Motor neuron (in vitro differentiated cells): ENCODE measurements around the gene MST1R. TPM values are rescaled to one million over a fixed set of nuclear protein-coding genes. Genes with fewer than 3 reads are reported as not detected.
A peak's percentile ranks its signal among the peaks of the same experiment; 100 is the strongest.
"Not testable (repeated sequence)": the region's sequence is repeated elsewhere in the genome, so short reads cannot be mapped to it uniquely, and the experiment has no call there.

ENCODE experiments used
- ATAC-seq, 8 experiments: fragments of 200-7000 bp; cut with Tn5 transposase; replicated peaks in 6 of 8; 2 replicates each; pipeline ENCODE4 v1.8.0; 2021; ENCODE audit warnings: mild to moderate bottlenecking in 8 of 8, moderate library complexity in 8 of 8
- H3K27ac ChIP-seq, 2 donors: fragments of 250-450 bp; sonication (Bioruptor Pico); 2 replicates each; pipeline ENCODE4 v1.9.0; 2021; ENCODE audit warnings: antibody characterized with exemption in 2 of 2, mild to moderate bottlenecking in 2 of 2, moderate library complexity in 1 of 2
- H3K4me1 ChIP-seq, 2 donors: fragments of 250-450 bp; sonication (Bioruptor Pico); replicated peaks in 1 of 2; 2 replicates each; pipeline ENCODE4 v1.6.1; 2021; ENCODE audit warnings: antibody characterized with exemption in 2 of 2, mild to moderate bottlenecking in 2 of 2, moderate library complexity in 1 of 2
- H3K4me3 ChIP-seq, 5 donors: fragments of 250-450 bp; sonication (Bioruptor Pico); 2 replicates each; pipeline ENCODE4 v1.9.0; 2021; ENCODE audit warnings: antibody characterized with exemption in 5 of 5, mild to moderate bottlenecking in 5 of 5, moderate library complexity in 4 of 5
- WGBS, 10 experiments: fragments of 450-650 bp; shearing (Covaris generic); methylation state at CpG; one replicate each; pipeline ENCODE4 v1.0.0; 2022; 5-methylcytosine and 5-hydroxymethylcytosine counted together
- in situ Hi-C, 9 experiments: fragments of 400-800 bp; cut with MboI; loops; one replicate each; pipeline ENCODE4 v1.15.0; 2021; ENCODE audit warnings: low sequenced_read_pairs in 9 of 9, low pct_unique_long_range_greater_than_20kb in 2 of 9; ENCODE audit not compliant: unreplicated experiment in 9 of 9
- total RNA-seq, 8 experiments: library from RNA; unstranded; fragments of 300-600 nt; gene quantifications; 2 replicates each; pipeline versions ENCODE4 v1.2.3 to v1.2.4, GENCODE V29; 2022

The MST1R gene
- total RNA-seq, 8 experiments from 2014 or later: 0.27 to 1.3 (median 0.56) TPM

DNA sequence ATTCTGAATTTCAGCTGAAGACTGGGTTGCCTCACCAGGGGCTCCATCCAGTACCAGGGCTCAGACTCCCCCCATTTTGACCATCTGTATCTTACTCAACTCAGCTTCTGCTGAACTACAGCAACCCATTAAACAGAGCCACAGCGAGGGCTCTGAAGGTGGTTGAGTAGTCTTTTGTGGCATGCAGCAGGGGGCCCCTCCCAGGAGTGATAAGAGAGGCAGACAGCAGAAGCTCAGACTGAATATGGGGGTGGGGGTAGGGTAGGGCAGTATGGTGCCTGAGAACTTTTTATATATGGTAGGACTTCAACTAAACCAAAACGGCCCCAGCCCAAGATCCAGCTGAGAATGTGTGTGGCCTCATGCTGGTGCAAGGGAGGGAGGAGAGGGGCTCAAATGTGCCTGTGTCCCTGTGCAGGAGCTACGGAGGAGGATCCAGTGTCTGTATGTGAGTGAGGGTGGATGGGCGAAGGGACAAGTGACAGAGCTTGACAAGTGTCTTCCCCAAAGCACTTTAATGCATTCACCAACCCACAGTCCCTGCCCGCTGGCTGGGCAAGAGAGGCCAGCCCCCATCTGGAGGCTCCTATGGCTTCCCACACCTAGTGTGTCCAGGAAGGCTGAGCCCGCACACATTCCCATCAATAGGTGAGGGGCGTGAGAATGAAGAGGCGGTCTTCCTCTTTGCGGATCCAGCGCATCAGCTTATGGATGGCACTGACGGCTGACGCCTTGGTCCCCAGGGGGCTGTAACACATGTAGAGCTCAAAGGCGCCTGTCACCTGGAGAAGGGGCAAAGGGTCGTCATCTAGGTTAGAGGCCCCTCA, 4.9 kb upstream of the MST1R start:
- in situ Hi-C loops: loop anchor here in 1 of 9 experiments (25.0 kb wide), 1 partner anchor 96 kb away; the partner anchor contains the start of genes INKA1 and UBA7
- Histone ChIP-seq H3K4me3 (no peak overlapping the region), H3K4me1 (peaks cover 0 to 8% of the 10 kb centered on the region in 2 donors), H3K27ac (no peak overlapping the region)
- WGBS, 10 experiments: 20 to 100% (median 80%) methylated on average over 1 to 5 of the region's 14 CpGs; no CpG with 5 or more reads in 5 of the 10 experiments
- ATAC-seq: no peak

DNA sequence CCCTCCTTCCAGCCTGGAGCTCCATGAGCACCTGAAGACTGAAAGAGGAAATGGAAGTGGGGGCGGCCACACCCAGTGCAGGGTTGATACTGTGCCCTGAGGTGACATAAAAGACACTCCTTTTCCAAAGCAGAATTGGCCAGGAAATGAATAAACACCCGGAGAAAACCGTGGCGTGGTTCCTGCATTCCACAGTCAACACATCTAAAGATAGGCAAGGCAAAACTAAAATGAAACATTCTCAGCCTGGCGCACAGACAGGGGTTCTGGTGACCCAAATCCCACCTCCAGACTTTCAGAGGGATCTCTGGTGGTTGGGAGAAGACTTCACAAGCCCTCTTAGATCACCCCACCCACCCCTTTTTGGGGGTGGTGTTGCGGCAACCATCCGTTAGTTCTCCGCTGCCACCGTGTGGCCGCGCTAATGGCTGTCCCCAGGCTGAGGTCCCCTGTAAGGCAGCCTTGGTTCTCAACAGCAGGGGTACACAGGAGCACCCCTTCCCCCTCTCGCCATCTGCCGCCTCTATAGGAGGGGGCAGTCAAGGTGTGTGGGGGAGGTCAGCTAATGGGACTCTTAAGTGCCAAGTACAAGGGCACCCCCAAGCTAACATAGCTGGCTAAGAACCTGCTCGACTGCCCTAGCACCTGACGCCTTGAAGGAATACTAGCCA, 2.5 kb upstream of the MST1R start:
- Histone ChIP-seq H3K4me1 (peaks cover 0 to 8% of the 10 kb centered on the region in 2 donors), H3K4me3 (no peak overlapping the region), H3K27ac (no peak overlapping the region)
- 5 to 93% (median 46%) methylated on average over 1 to 6 of the region's 15 CpGs; no CpG with 5 or more reads in 5 of the 10 experiments for WGBS, 10 experiments
- peak; percentile 62 to 79 (median 72) for ATAC-seq
- in situ Hi-C loops: loop anchor here in 1 of 9 experiments (25.0 kb wide), 1 partner anchor 94 kb away; the partner anchor contains the start of genes INKA1 and UBA7

DNA sequence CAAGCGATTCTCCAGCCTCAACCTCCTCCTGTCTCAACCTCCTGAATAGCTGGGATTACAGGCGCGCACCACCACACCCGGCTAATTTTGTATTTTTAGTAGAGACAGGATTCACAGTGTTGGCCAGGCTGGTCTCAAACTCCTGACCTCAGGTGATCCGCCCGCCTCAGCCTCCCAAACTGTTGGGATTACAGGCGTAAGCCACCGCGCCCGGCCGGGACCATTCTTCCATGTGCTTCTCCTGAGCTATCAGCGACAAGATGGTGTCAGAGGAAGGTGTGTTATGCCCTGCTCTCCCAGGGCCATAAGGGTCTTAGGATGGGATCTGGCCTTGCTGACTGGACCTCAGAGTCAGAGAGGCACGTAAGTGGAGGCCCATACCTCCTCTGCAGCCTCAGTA, 775 bp upstream of the MST1R start:
- H3K27ac ChIP-seq, H3K4me1 ChIP-seq, ATAC-seq, H3K4me3 ChIP-seq: not testable (repeated sequence)
- in situ Hi-C loops: loop anchor here in 1 of 9 experiments (25.0 kb wide), 1 partner anchor 92 kb away; the partner anchor contains the start of genes INKA1 and UBA7
- 60 to 100% (median 95%) methylated on average over 1 to 11 of the region's 13 CpGs; no CpG with 5 or more reads in 1 of the 10 experiments for WGBS, 10 experiments

DNA sequence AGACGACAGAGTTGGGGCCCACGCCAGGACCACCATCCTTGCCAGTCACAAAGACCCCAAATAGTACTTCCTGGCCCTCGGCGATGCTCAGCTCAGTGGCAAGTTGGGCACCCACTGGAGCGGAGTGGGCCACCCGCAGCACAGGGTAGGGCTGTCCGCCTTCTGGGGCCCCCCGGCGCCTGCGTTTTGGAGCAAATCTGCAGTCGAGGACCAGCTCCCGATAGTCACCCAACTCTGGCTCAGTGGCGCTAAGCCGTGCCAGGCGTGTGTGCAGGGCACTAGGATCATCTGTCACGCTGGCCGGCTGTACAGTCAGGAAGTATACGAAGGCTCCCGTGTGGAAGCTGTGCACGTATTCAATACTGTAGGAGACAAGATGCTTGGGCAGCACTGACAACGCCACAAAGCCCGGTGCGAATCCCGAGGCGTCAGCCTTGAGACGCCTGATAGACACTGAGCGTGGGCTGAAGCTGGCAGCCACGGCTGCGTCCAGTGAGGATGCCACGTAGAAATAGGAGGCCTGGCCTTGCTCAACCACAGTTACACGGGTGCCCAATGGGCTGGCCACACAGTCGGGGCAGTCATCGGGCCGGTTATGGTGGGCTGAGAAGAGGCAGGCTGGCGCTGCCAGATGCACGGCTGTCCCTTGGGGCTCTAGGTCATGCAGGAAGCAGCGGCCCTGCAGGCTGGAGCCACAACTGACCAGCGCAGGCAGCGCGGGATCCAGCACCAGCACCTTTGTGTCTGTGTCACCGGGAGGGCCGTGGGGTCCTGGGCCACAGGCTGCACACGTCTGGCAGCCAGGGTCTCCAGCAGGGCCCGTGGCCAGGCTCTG, 945 bp downstream of the MST1R start:
- Histone ChIP-seq H3K27ac (no peak overlapping the region), H3K4me3 (no peak overlapping the region), H3K4me1 (peaks cover 0 to 8% of the 10 kb centered on the region in 2 donors)
- in situ Hi-C loops: loop anchor here in 1 of 9 experiments (25.0 kb wide), 1 partner anchor 90 kb away; the partner anchor contains the start of genes INKA1 and UBA7
- no peak for ATAC-seq
- WGBS, 10 experiments: 84 to 100% (median 92%) methylated on average over 2 to 20 of the region's 44 CpGs; no CpG with 5 or more reads in 5 of the 10 experiments

DNA sequence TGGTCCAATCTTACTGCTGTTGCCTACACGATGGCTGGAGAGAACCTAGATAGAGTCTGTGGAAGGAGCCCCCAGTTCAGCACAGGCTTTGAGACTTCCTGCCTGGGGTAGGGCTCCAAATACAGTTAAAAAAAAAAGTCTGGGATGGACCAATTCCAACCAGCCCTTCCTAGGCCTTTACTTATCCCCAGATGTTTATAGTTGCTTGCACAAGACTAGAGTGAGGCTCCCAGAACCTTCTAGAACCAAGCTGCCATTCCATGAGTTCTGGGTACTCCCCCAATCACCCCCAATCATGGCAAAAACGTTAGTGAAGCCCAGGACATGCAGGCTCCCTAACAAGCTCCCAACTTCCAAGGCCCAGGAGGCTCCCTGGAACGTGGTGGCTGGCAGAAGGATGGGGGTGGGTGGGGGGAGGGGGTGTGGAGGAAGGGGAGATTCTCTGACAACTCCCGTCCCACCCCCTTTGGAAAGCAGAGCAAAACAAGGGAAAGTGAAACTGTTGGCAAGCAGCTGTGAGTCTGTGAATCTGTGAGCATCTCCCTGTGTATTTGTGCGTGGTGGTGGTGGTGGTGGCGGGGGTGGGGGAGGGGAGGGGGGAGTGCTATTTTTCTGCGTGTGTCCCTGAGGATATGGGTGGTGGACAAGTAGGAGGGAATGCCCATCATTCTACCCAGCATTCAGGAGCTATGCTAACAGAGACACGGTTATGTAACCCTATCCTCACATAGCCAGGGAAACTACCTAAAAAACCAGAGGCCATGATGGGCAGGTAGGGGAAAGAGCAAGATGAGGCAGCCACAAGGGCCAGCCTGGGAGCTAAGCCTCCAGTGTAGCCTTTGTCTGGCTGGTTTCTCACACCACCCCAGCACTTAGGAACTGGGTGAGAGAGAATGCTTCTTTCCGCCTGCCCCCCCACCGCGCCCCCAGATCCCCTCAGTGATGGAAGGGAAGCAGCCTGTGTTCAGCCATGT, 2.0 kb downstream of the MST1R start:
- Histone ChIP-seq H3K4me1 (peaks cover 0 to 8% of the 10 kb centered on the region in 2 donors), H3K4me3 (no peak overlapping the region), H3K27ac (no peak overlapping the region)
- in situ Hi-C loops: loop anchor here in 1 of 9 experiments (25.0 kb wide), 1 partner anchor 89 kb away; the partner anchor contains the start of genes INKA1 and UBA7
- no peak for ATAC-seq
- 30 to 100% (median 70%) methylated on average over 1 to 4 of the region's 11 CpGs; no CpG with 5 or more reads in 5 of the 10 experiments for WGBS, 10 experiments

DNA sequence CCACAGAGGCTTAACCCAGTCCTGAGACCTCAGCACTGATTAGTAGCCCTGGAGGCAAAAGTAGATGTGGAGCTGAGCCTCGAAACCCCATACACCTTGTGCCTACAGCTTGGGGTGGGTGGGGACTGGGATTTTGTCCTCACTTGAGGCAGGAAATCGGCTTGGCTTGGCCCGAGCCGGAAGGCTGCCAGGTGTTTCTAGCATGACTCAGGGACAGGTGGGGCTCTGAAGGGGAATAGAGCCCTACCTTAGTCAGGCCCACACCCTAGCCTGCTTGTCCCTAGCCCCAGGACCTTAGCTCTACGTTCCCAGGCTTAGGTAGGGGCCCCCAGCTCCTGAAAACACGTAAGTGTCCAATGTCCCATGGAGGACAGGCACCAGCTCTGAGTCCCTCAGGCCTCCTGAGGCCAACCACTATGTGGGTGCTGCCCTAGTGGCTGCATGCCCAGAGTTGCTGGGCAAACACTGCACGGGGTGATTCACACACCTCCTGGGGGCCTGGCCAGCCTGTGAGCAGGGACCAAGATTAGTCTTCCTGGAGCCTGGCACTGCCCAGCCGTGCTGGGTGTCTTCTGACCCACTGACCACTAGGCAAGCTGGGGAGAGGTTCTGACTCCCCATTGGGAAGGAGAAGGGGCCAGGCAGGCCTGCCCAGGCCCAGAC, 3.1 kb downstream of the MST1R start:
- Histone ChIP-seq H3K4me1 (peaks cover 0 to 5% of the 10 kb centered on the region in 2 donors), H3K4me3 (no peak overlapping the region), H3K27ac (no peak overlapping the region)
- ATAC-seq: peak in 2 of 8 experiments; percentile 10 to 29
- in situ Hi-C loops: loop anchor here in 1 of 9 experiments (25.0 kb wide), 1 partner anchor 88 kb away; the partner anchor contains the start of genes INKA1 and UBA7
- WGBS, 10 experiments: 100% methylated on average over 1 of the region's 8 CpGs; no CpG with 5 or more reads in 9 of the 10 experiments

DNA sequence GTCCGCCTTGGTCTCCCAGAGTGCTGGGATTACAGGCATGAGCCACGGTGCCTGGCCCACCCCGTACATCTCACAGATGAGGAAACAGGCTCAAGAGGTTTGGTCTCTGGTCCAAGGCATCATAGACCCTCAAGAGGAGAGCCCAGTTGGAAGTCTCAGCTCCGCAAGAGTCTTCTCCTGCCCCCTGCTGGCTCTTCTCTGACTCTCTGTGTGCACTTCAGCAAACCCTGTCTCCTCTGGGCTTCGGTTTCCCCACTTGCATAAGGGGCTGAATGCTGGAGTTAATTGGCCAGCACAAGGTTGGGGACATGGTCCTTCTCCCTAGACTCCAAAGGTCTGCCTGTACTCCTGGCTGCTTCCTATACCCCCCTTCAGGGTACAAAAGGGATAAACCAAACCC, 3.9 kb downstream of the MST1R start:
- in situ Hi-C loops: loop anchor here in 1 of 9 experiments (25.0 kb wide), 1 partner anchor 88 kb away; the partner anchor contains the start of genes INKA1 and UBA7

DNA sequence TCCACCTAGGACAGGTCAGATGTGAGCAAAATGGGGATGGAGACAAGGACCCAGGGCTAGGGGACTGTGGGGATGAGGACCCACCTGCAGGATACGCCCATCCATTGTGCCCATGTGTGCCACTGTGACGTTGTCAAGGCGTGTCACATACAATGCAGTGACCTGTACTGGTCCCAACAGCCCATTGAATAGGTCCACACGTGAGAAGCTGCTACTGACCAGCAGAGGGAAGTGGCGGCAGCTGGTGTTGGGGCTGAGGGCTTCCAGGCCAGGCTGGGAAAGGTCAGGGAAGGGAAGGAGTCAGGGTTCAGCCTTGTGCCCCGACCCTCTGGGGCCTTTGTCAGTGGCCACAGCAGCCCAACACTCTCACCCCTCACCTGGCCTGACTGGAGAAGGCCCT, 4.7 kb downstream of the MST1R start:
- no peak overlapping the region for H3K4me3 ChIP-seq
- 20 to 82% (median 31%) methylated on average over 1 to 4 of the region's 6 CpGs; no CpG with 5 or more reads in 6 of the 10 experiments for WGBS, 10 experiments
- H3K4me1 ChIP-seq: peaks cover 0 to 5% of the 10 kb centered on the region in 2 donors
- in situ Hi-C loops: no loop called here
- ATAC-seq: no peak
- H3K27ac ChIP-seq: no peak overlapping the region

More for the DNA sequence above, 3.9 kb downstream of the MST1R start:
- no peak overlapping the region for H3K4me3 ChIP-seq
- ATAC-seq: peak in 1 of 8 experiments; percentile 43
- WGBS, 10 experiments: 20 to 80% (median 53%) methylated on average over 1 to 5 of the region's 5 CpGs; no CpG with 5 or more reads in 5 of the 10 experiments
- H3K4me1 ChIP-seq: peaks cover 0 to 5% of the 10 kb centered on the region in 2 donors
- H3K27ac ChIP-seq: no peak overlapping the region

DNA sequence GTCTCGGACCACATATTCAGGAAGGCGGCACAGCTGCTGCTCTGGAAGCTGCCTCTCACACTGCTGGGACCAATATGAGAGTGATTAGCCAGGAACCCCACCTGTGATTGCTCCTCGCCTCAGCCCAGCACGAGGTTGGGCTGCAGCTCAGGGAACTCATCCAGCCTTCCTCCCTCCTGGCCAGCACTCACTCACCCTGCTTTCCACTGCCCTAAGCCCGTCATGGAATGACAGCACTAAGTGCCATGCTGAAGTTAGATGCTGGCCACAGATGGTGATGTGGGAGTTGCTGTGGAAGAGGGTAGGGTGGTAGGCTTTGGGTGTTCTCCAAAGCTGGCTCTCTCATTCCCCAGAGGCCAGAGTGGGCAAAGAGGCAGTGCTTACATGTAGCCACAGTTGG, 7.3 kb downstream of the MST1R start:
- no peak overlapping the region for H3K27ac ChIP-seq
- H3K4me3 ChIP-seq: no peak overlapping the region
- no peak for ATAC-seq
- H3K4me1 ChIP-seq: no peaks in the 10 kb centered on the region
- 20% methylated on average over 1 to 2 of the region's 5 CpGs; no CpG with 5 or more reads in 8 of the 10 experiments for WGBS, 10 experiments
- in situ Hi-C loops: no loop called here

DNA sequence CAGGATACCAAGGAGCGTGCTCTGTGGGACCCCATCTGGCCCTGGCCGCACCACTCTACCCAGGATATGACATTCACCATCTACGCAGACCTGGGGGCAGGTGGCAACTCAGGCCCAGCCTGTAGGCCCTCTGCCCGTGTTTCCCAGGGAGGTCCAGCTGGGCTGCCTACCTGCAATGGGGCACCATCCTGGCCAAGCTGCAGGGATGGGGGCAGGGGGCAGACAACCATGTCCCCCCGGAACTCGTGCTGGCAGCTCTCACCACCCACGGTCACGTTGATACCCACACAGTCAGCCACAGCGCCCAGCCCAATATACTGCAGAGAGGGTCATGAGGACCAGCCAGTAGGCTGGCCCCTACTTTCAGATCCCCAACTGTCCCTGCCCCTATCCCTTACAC, 7.9 kb downstream of the MST1R start:
- no peak for ATAC-seq
- in situ Hi-C loops: no loop called here
- H3K4me3 ChIP-seq: no peak overlapping the region
- WGBS, 10 experiments: 20 to 100% methylated on average over 1 of the region's 9 CpGs; no CpG with 5 or more reads in 8 of the 10 experiments
- H3K27ac ChIP-seq: no peak overlapping the region
- no peaks in the 10 kb centered on the region for H3K4me1 ChIP-seq

DNA sequence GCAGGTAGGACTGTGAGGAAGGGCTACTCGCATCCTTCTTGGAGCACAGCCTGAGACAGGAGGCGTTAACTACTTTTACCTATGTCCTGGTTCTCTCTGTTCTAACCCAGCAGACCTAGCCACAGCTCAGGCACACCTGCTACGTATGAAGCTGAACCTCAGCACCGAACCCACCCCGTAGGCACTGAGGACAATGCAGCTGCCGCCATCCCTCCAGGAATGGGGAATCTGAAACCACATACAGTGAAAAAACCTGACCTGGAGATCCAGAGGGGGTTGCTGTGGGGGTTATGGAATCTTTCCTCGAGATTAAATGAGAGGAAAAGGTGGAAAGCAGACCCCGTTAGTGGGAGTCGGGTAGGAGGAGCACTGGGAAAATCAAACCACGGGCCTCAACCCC, 14.4 kb downstream of the MST1R start:
- ATAC-seq: no peak
- in situ Hi-C loops: no loop called here
- H3K27ac ChIP-seq: no peak overlapping the region
- peaks cover 10% of the 10 kb centered on the region in 2 donors for H3K4me1 ChIP-seq
- H3K4me3 ChIP-seq: no peak overlapping the region
- 10 to 80% (median 64%) methylated on average over 1 to 8 of the region's 10 CpGs; no CpG with 5 or more reads in 1 of the 10 experiments for WGBS, 10 experiments
